A673 (cell line): ENCODE results near the gene FZD7. TPM values are rescaled to one million over a fixed set of nuclear protein-coding genes. Genes with fewer than 3 reads are reported as not detected.
A peak's percentile ranks its signal among the peaks of the same experiment; 100 is the strongest.

Source experiments
- BruUV-seq: library from RNA; stranded (reverse); fragments of 400-500 nt; replicated peaks from 2 replicates; lab custom pipeline; 2021; lab: Mats Ljungman, UMichigan
- CTCF ChIA-PET: fragments of 300-600 bp; sonication (Branson Sonifier 250); formaldehyde crosslinking; loops from one replicate; lab custom pipeline; 2022; ENCODE audit warnings: antibody characterized with exemption; lab: Charles Lee
- POLR2A ChIA-PET: fragments of 300-600 bp; sonication (Branson Sonifier 250); formaldehyde crosslinking; loops from one replicate; lab custom pipeline; 2022; ENCODE audit warnings: antibody characterized with exemption; ENCODE audit not compliant: low non-redundant PET; lab: Charles Lee
- DNase-seq: peaks from one replicate; pipeline ENCODE4 v3.0.0-alpha.2; 2015; ENCODE audit warnings: low spot score
- H3K27ac ChIP-seq: fragments of 200-600 bp; sonication (generic); 2 replicates; pipeline ENCODE4 v1.5.1; 2016; ENCODE audit warnings: mixed run types, low read depth, mild to moderate bottlenecking, mixed read lengths, antibody characterized with exemption, low read length; ENCODE audit not compliant: poor library complexity, severe bottlenecking
- H3K27me3 ChIP-seq: fragments of 200-600 bp; sonication (generic); replicated peaks from 2 replicates; pipeline ENCODE4 v1.6.1; 2017; ENCODE audit warnings: mixed run types, low read depth, mild to moderate bottlenecking, mixed read lengths, antibody characterized with exemption, low read length; ENCODE audit not compliant: insufficient read depth, poor library complexity
- H3K36me3 ChIP-seq: fragments of 200-600 bp; sonication (generic); 2 replicates; pipeline ENCODE4 v1.6.1; 2016; ENCODE audit warnings: mixed run types, mild to moderate bottlenecking, mixed read lengths, antibody characterized with exemption, low read length; ENCODE audit not compliant: insufficient read depth, poor library complexity, severe bottlenecking
- H3K4me1 ChIP-seq: fragments of 200-600 bp; sonication (generic); 2 replicates; pipeline ENCODE4 v1.6.1; 2017; ENCODE audit warnings: mixed run types, mild to moderate bottlenecking, mixed read lengths, antibody characterized with exemption, low read length; ENCODE audit not compliant: insufficient read depth, poor library complexity, severe bottlenecking
- H3K4me3 ChIP-seq: fragments of 200-600 bp; sonication (generic); 2 replicates; pipeline ENCODE4 v1.5.1; 2016; ENCODE audit warnings: low read depth, mixed run types, mild to moderate bottlenecking, mixed read lengths, low read length; ENCODE audit not compliant: poor library complexity, severe bottlenecking
- H3K9me3 ChIP-seq: fragments of 200-600 bp; sonication (generic); 2 replicates; pipeline ENCODE4 v1.6.1; 2016; ENCODE audit warnings: mixed run types, low read depth, mild to moderate bottlenecking, mixed read lengths, antibody characterized with exemption, low read length; ENCODE audit not compliant: poor library complexity, severe bottlenecking
- CTCF ChIP-seq: fragments of 300-800, 200-600 bp; sonication (generic); conservative IDR thresholded peaks from 2 replicates; pipeline ENCODE4 v1.5.1; 2017; ENCODE audit warnings: low read depth, mild to moderate bottlenecking, antibody characterized with exemption, low read length, moderate library complexity, mixed read lengths
- EZH2 ChIP-seq: fragments of 200-600 bp; sonication (generic); IDR thresholded peaks from 2 replicates; pipeline ENCODE4 v1.6.1; 2017; ENCODE audit warnings: borderline replicate concordance, low read depth, mild to moderate bottlenecking, mixed read lengths, antibody characterized with exemption, low read length; ENCODE audit not compliant: poor library complexity, severe bottlenecking
- intact Hi-C: fragments of 100-400 bp; cut with micrococcal nuclease; formaldehyde crosslinking; loops from one replicate; pipeline ENCODE4 v1.10.0; 2022; ENCODE audit not compliant: unreplicated experiment
- total RNA-seq: library from RNA; stranded (reverse); gene quantifications from 2 replicates; pipeline ENCODE4 v1.2.3, GENCODE V29; 2021

Gene FZD7
- total RNA-seq, 1 experiment from 2014 or later = 14.1 TPM

DNA sequence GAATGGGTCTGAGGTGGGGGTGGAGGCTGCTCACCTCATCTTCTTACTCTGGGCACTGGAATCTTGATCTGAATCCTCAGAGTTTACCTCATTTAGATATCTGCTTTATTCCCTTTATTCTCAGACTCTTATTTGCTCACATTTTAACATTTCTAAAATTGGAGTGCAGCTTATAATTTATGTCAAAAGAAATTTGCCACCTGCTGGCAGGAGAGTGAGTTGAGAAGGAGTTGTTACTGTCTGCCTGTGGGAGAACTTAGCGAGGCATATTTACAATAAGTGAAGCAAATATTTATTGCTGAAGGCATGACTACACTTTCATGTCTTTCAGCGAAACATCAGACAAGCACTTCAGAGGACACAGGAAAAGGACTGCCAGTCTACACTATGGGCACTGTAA, 23.0 kb downstream of the FZD7 start:
- Histone ChIP-seq H3K36me3 (no peaks in the 10 kb centered on the region), H3K4me3 (no peak overlapping the region), H3K27me3 (no peaks in the 10 kb centered on the region), H3K9me3 (no peaks in the 10 kb centered on the region), H3K27ac (no peak overlapping the region), H3K4me1 (peaks cover 19% of the 10 kb centered on the region)
- BruUV-seq = no TSS peak
- ChIA-PET POLR2A (interaction anchor here (0.7 kb wide), 1 partner anchor 102 kb away, joined by 3 read pairs; no protein-coding TSS in a partner anchor), CTCF (interaction anchor here (0.6 to 0.7 kb wide), 2 partner anchors 38 to 196 kb away, joined by 3 read pairs; no protein-coding TSS in a partner anchor)
- peak; percentile 39 for DNase-seq
- TF ChIP-seq CTCF (peak; percentile 55), EZH2 (no peak)
- intact Hi-C loops = loop anchor here (5.0 kb wide), 1 partner anchor 259 kb away; no protein-coding TSS in a partner anchor

GRCh38 chr2:202060218-202060617, 26.6 kb downstream of the FZD7 start:
- DNase-seq = no peak
- BruUV-seq = no TSS peak
- Histone ChIP-seq H3K4me1 (peaks cover 31% of the 10 kb centered on the region), H3K27ac (no peak overlapping the region), H3K27me3 (no peaks in the 10 kb centered on the region), H3K4me3 (no peak overlapping the region), H3K36me3 (no peaks in the 10 kb centered on the region), H3K9me3 (no peaks in the 10 kb centered on the region)
- ChIA-PET POLR2A (no interaction called here), CTCF (interaction anchor here (0.5 to 0.7 kb wide), 5 partner anchors 29 to 615 kb away, joined by 3 to 4 read pairs (median 3); no protein-coding TSS in a partner anchor)
- intact Hi-C loops = no loop called here
- TF ChIP-seq EZH2 (no peak), CTCF (peak; percentile 52)

- no peaks in the 10 kb centered on the region for H3K9me3 ChIP-seq
- ChIA-PET POLR2A (no interaction called here), CTCF (no interaction called here)
- no peak for TF ChIP-seq CTCF
- TF ChIP-seq EZH2 = no peak
- H3K27me3 ChIP-seq = no peaks in the 10 kb centered on the region
- intact Hi-C loops = no loop called here
- peaks cover 29% of the 10 kb centered on the region for H3K4me1 ChIP-seq
- no peak overlapping the region for H3K4me3 ChIP-seq
- no peak overlapping the region for H3K27ac ChIP-seq
- no peaks in the 10 kb centered on the region for H3K36me3 ChIP-seq
- BruUV-seq = no TSS peak
- DNase-seq = peak; percentile 51
These were observed 28.0 kb downstream of the FZD7 start for GRCh38 chr2:202061695-202062094.
